GM10847 (cell line): ENCODE data around the gene ANKLE2.

ENCODE experiments used
- POLR2A ChIP-seq: IDR thresholded peaks from 2 replicates; pipeline ENCODE4 v1.6.1; 2011; ENCODE audit not compliant: insufficient read length; ENCODE audit errors: extremely low read depth

ANKLE2 gene

DNA sequence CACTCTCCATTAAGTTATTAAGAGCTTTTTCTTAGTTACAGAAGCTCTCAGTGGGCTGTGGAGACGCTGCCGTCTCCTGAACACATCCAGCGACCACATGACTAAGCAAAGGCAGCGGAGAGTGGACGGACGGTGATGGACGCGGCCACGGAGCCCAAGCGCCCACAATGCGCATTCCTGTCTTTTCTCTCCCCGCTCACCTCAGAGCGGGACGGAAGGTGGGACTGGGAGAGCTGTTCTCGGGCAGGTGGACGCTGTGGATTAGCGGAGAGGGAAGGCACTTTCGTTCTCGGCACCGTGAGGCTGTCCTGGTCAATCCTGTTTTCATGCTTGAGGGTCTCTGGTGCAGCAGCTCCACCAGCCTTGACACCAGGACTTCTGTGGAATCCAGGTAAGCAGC lies 2.6 kb upstream of the ANKLE2 start:
- TF ChIP-seq POLR2A, result no peak

DNA sequence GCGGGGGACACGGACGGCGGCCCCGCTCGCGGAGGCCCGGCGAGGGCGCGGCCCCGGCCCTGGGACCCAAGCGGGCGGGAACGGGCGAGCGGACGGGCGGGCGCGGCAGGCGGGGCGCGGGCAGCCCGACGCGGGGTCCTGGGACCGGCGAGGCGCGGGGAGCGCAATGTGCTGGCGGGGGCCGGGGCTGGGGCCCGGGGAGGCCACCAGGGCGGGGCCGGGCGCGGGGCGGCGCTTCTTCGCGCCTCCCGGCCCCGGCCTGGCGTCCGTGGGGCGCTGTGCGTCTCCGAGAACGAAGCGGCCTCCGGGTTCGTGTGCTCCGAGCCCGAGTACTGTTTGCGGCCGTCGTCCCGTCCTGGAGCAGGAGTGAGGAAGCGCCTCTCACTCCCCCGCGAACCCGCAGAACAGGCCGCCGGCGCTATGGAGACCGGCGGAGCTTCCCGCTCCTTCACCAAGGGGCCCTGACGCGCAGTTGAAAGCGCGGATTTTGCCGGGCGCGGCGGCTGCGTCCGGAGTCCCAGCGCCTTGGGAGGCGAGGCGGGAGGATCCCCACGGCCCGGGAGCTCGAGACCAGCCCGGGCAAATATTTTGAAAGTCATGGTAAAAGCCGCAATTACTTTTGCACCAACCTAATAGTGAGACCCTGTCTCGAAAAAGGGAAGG lies 420 bp upstream of the ANKLE2 start:
- peak; percentile 93 for TF ChIP-seq POLR2A

DNA sequence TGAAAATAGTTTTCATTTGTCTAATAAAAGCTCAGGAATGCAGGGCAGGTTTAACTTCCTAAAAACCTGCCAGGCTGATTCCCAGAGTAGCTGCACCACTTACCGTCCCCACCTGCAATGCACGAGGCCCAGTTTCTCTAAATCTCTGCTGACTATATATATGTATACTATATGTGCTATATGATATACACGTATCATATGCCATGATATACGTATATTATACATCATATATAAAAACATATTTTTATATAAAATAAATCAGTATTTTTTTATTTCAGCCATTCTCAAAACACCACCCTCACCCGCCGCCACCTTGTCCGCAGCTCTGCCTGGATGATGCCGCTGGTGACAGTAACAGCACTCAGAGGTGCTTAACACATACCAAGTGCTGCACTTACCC lies 2.3 kb downstream of the ANKLE2 start:
- TF ChIP-seq POLR2A, result no peak

DNA sequence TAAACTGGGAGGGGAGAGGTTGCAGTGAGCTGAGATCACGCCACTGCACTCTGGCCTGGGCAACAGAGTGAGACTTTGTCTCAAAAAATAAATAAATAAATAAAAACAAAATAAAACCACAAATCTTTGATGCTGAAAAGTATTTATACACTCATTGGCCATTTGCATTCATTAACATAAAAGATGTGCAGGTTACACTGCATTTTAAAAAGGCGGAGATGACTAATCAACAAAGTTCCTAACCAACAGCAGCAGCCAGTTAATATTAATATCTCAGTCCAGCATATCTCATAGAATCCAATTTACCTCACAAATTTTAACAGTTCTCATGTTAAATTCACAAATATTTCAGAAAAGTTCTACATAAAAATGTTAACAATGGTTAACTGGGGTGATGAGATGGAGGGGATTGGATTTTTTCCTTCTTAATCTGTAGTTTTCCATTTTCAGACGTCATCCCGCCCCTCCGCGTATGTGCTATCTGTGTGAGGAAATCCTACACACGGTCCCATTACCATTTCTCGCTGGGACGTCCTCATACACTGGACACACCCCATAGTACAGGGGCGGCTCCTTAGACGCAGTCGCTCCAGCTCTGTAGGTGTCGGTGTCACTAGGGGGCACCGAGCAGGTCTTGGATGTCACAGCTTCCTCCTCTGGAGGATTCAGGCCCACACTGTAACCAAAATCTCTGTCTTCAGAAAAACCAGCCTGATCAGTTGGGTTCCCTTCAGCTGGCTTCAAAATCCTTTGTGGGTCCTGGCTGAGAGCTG lies 7.3 kb downstream of the ANKLE2 start:
- no peak for TF ChIP-seq POLR2A

DNA sequence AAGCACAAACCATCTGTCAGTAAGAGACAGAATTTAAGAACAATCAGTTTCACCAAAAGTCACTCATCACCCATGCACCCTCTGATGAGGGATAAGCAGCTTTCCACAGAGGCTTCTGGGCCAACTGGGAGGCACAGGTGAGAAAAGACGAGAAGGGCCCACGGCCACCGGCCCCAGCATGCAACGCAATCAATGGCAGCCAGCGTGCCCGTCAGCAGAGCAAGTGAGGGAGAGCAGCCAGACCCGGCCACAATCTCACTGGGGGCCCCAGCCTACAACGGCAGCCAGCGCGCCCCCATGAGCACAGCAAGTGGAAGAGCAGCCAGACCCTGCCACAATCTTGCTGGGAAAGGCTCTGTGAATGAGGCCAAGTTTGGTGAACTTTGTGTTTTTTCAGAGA lies 13.3 kb downstream of the ANKLE2 start:
- no peak for TF ChIP-seq POLR2A

DNA sequence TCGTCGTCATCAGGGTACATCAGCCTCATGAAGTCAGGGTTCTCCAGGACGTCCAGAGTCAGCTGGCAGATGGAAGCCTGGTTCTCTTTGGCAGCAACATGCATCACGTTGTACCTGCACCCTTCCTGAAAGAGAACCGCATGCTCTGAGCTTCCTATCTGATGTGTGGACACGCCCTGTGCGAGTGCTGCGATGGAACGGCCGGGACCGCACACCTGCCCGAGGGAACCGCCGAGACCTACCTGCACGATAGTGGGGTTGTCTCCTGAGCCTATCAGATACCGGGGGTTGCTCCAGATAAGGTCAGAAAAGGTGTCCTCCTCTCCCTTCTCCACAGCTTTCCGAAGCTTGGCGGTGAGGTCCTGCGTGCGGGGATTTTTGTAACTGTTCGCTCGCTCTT lies 13.7 kb downstream of the ANKLE2 start:
- TF ChIP-seq POLR2A, result no peak

DNA sequence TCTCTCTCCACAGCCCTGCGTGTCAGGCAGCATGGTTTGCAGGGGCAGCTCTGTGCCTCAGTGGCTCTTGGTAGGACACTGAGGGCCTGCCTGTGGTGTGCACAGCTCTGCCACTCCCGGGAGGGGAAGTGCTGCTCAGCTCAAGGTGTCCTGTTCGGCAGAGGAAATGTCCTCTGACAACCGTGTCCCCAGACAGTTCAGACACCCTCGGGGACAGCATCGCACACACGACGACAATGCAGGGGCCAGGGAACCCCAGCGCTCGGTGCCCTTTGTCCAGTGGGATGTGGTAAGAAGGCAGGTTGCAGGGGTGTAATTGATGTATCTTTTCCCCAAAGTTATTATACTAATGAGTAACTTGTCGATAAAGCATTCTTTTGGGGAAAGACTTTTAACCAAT lies 14.2 kb downstream of the ANKLE2 start:
- TF ChIP-seq POLR2A, result no peak

DNA sequence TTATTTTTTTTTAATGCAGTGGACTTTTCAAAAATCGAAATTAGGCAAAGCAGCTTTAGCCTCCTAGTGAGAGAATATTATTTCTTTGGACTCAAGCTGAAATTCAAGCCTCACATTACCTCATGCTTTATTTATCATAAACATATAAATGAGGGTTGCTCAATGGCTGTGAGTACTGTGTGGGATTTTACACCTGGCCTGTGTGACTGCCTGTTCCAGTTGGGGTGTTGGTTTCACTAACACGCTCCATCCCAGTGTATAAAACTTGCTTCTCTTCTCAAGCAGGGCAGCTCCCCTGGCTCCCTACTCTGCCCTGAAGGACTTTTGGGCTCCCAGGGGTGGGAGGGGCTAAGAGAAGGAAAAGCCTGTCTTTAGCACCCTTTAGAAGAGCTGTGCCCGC lies 15.0 kb downstream of the ANKLE2 start:
- no peak for TF ChIP-seq POLR2A

DNA sequence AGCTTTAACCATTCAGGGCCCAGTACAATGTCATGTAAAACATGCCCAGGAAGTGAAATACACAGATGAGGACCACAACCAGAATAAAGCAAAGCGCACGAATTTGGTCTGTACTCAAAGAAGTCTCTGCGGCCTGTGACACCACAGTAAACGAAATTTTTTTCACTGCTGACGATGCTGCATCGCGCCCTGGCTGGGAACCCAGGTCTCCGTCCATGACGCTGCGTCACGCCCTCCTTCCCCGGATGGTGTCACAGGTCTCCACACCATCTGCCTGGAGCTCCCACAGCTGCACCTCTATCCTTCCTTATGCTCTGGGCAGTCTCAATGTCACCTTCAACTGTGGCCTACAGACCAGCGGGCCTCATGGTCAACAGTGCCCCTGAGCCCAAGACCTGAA lies 17.8 kb downstream of the ANKLE2 start:
- TF ChIP-seq POLR2A, result no peak

DNA sequence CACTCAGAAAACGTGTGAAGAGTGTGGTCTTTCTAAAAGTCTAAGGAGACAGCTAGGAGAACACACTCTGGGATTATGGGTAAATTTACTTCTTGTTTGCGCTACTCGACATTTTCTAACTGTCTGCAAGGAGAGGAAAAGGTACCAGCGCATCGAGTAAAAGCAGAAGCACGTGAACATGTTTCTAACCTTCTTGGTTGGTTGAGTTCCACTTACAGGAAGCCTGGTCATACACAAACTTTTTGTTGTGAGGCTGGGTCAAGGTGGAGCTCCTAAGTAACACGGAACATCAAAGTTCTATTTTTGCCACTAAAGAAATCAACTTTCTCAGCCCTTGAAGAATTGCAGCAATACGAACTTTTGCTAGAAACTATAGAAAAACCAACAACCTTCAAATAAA lies 20.0 kb downstream of the ANKLE2 start:
- TF ChIP-seq POLR2A, result no peak

DNA sequence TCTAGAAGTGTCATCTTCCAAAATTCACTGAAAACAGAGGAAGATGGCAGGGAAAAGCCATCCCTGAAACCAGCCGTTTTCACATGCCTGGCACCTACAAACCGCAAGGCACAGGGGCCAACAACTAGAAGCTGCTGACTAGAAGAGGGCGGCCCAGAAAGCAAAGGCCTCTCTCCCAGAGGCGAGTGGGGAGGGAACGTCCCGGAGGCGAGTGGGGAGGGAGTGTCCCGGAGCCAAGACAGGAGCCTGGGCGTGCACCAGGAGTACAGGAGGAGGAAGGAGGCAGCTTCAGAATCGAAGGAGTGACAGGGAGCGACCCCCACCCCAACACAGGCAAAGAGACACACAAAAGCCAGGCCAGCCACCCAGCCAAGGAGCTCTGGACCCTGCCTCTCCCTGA lies 21.0 kb downstream of the ANKLE2 start:
- no peak for TF ChIP-seq POLR2A

DNA sequence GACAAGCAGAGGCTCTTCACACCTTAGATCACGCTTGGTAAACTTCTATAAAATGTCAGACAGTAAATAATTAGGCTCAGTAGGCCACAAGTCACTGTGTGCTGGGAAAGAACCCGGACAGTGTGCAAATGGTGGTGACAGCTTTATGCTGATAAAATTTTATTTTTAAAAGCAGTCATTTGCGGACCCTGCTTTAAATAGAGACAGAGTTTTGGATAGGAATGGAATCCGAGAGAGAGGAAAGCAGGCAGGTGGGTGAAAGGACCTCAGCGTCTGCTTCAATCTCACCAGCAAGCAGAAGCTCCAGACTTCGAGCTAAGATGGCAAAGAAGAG lies 21.4 kb downstream of the ANKLE2 start:
- TF ChIP-seq POLR2A, result no peak

DNA sequence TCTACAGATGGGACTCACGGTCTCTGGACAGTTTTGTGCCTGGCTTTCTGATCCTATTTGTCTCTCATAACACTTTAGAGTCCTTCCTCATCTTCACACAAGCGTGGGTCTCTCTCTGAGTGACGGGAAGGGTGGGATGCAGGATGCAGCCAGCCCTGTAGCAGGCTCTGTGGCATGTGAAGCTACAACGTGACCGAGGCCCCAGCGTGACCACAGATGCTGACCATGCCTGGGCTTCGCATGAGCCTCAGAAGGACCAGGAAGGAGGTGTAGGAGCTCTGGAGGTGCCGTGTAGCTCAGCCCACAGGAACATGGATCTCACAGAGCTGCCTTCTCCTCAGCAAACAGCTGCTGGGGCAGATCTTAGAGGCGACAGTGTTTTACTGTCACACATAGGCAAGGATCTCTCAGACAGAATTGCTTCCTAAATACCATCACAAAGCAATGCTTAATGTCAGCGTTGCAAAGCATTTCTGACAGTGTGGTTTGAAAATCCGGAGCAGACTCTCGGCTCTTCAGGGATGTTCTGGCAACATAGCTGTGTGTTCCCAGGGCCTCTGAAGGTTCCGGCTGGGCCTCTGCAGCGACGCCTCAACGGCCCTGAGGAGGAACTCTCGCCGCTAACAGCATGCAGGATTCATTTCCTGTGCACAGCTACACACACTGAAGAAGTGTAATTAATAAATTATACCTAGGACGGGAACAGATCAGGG lies 21.9 kb downstream of the ANKLE2 start:
- TF ChIP-seq POLR2A, result no peak

DNA sequence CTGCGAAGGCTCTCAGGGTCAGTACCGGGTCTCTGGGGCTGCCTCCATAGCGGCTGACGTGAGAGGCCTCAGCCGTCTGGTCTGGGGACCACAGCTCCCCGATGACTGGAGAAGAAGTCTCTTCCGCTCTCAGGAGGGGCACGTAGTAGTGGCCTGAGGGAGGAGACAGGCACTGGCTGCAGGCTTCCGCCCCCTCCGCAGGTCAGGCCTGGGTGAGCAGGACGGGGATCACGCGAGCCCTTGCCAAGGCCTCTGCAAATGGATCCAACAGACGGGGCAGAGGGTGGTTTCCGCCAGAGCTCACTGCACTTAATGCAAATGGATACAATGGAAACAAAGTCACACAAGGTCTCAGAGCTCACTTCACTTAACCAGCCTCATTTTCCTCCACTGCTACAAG lies 24.7 kb downstream of the ANKLE2 start:
- no peak for TF ChIP-seq POLR2A

DNA sequence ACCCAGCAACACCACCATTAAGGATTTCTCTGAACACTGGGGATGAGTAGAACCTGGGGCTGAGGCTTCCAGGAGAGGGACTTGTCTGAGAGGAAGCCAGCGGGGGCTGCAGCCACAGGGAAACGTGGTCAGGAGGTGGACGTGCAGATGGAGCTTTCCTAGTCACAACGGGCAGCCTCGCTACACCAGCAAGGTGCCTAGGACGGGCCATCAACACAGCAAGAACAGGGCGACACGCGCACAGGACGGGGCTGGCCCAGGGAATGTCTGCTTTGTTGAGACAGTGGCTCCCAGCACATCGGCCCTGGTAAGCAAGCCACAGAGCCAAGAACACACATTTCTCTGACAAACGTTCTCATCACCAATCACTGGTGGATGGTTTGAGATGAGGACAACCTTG lies 25.3 kb downstream of the ANKLE2 start:
- no peak for TF ChIP-seq POLR2A

DNA sequence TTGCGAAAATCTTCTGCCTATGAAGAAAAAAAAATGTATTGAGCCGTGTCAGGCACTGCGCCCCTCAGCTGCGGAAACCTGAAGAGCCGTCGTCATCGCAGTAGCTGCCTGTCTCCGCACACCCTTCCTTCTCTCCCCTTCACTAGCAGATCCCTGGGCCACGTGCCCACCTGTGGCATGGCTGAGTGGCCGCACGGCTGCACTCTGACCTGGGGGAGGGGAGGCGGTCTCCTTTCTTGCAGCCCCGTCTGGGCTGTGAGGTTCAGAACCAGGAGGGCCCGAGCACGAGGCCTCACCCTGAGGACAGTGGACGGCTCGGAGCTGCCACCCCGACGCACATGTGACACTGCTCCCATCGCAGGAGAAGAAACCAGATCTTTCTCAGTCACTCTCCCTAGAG lies 26.1 kb downstream of the ANKLE2 start:
- no peak for TF ChIP-seq POLR2A
